GM19455 (cell line): Measurements from ENCODE around the gene MTCH1.
"Not testable (repeated sequence)": the region's sequence is repeated elsewhere in the genome, so short reads cannot be mapped to it uniquely, and the experiment has no call there.

Experiments
- ATAC-seq: cut with Tn5 transposase; IDR thresholded peaks from one replicate; pipeline ENCODE4 v1.9.1; 2021; ENCODE audit not compliant: unreplicated experiment

Gene MTCH1

DNA sequence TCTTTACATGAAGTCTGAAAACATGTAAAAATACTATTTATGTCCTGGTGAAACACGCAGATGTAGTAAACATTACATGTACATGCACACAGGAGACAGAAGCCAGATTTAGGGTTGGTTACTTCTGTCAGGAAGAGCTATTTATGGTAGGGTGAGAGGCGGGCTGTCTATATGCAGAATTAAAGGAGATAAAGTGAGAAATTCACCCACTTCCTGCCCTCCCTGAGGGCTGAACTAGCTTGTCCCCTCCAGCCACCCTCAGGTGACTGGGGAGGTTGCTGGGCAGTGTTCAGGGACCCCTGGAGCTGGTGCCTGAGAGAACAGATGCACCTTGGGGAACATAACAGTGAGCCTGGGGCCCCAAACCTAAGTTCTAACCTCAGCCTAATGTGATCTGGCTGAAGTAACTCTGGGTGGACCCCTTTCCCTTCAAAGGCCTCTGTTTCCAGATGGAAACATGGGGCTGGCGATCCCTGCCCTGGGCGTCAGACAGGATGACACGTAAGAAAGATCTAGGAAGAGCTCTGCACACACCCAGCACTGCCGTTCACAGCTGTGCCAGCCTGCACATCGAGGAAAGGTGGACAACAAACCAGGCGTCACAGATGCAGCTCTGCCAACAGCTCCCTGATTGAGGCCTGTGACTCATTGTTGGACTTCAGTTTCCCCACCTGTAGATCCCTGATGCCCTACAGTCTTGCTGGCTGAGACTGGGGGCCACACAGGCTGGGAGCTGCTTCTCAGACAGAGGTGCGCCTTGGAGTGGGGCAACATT is 30.1 kb downstream of the MTCH1 start:
- no peak for ATAC-seq

DNA sequence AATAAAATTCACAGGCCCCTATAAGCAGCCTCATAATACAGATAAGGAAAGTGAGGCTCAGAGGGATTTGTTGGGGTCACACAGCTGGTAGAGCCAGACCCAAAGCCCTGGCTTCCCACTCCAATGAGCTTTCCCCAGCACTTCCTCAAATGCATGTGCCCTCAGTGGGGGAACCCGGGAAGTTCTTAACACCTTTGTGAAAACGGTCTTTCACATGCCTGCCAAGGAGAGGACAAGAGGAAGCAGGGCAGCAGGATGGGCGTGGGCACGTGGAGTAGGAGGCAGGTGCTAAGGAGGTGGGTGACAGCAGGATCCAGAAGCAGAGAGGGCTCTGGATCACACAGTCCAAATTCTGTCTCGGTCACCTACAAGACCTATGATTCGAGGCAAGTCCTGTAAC is 30.9 kb downstream of the MTCH1 start:
- no peak for ATAC-seq

DNA sequence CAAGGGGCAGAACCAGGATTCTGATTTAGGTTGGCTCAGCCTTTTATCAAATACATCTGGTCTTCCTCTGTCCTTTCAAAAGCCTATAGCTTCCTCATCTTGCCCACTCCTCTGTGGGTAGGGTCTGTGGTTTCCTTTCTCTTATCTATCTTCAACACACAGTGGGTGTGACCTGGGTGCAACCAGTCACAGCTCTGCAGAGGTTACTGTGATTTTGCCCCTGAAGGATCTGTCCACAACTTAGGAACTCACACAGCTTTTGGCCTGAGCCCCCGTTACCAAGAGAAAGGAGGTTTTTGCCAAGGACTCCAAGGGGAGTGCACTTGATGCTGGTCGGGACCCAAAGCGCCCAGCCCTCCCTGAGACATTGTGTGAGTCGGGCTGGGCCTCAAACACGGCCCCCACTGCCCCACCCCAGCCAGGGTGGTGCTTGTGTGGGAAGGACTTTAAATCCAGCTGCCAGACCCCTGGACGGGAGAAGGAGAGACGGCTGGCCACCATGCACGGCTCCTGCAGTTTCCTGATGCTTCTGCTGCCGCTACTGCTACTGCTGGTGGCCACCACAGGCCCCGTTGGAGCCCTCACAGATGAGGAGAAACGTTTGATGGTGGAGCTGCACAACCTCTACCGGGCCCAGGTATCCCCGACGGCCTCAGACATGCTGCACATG is 31.6 kb downstream of the MTCH1 start, which contains the start of gene PI16:
Gene PI16 (plus strand): TSS at position 477 of the 670 bp plus-strand sequence. CDS start 23 bp downstream, at position 500.
- ATAC-seq: no peak

DNA sequence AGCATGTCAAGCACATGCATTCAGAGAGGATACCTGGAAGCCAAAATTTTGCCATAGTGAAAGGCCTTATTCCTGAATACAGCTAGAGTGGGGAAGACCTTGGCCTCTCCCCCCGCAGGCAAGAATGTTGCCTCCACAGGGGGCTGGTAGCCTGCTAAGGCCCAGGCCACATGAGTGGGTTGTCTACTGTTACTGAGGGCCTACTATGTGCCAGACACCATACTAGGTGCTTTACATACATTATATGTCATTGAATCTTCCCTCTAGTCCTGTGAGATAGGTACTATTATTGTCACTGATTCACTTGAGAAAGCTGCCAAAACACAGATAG is 32.1 kb downstream of the MTCH1 start:
- ATAC-seq: no peak

DNA sequence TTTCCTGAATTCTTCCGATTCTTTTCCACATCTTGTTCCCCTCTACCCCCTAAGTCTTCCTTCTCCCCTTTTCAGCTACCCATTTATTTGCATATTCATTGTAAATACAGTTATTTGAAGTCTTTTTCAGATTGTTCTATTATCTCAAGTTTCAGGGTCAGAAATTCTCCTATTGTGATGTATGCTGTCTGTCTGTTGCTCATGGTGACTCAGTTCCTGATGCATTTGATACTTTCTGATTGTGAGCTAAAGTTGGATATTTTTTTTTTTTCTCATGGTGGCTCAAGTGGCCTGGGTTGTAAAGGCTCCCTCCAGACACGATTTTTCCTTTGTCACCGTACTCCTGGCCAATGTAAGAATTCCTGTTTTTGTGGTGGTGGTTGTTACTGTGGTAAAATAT is 36.4 kb downstream of the MTCH1 start:
- ATAC-seq: no peak

DNA sequence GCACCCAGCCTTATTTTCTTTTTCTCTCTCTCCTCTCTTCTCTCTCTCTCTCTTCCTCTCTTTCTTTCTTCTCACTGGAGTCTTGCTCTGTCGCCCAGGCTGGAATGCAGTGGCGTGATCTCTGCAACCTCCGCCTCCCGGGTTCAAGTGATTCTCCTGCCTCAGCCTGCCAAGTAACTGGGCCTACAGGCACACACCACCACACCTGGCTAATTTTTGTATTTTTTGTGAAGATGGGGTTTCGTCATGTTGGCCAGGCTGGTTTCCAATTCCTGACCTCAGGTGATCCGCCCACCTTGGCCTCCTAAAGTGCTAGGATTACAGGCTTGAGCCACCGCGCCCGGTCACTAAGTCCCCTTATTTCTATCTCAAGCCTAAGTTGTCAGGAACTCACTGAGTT is 36.9 kb downstream of the MTCH1 start:
- not testable (repeated sequence) for ATAC-seq

DNA sequence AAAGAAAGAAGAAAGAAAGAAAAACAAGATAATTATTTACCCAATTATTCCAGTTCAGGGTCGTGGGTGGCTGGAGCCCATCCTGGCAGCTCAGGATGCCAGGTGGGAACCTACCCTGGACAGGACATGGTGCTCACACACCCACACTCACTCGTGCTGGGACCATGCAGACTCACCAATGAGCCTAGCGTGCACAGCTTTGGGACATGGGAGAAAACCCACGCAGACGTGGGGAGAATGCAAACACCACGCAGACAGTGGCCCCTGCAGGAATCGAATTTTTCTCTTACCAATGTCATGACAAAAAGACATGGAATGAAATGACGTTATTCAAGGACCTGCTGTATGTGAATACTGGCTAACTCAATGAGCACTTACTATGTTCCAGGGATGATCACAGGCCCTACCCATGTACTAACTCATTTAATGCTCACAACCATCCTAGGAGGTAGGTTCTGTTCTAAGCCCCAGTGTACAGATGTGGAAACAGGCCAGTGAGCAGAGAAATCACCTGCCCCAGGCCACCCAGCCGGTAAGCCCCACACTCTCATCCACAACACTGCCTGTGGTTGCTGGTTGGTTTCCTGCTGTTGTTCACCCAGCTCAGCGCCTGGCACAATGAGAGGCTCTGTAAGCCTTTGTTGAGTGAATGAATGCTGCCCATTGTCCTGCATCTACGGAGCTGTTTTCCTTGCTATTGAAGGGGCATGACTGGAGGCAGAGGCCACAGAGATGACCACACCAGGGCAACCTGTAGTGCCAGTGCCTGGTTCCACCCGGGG is 38.2 kb downstream of the MTCH1 start:
- no peak for ATAC-seq

DNA sequence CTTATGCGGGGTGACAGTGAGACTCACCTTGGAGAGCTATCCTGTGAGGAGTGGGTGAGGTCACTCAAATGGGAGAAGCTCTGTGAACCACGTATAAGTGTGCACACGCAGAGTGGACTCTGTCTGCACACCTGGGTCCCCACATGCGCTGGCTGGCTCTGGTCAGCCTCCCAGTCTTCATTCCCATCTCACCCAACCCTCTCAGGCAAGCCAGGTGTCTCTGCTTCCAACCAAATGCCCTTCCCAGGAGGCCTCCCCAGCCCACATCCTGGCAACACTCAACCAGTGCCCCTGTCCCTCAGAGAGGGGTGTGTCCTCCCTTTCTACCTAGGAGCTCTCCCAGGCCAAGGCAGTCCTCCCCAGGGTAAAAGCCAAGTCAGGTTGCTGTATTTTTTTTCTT is 39.5 kb downstream of the MTCH1 start:
- no peak for ATAC-seq

DNA sequence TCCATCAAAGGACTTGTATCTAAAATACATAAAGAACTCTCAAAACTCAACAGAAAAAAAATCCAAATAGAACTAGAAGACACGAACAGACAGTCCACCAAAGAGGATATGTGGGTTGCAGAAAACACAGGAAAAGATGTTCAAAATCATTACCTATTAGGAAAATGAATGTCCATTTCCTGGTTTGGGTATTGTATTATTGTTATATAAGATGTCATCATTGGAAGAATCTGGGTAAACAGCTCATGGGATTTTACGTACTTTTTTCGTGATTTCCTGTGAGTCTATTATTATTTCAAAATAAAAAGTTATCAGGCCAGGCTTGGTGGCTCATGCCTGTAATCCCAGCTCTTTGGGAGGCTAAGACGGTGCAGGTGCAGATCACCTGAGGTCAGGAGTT is 40.7 kb downstream of the MTCH1 start:
- ATAC-seq: no peak

DNA sequence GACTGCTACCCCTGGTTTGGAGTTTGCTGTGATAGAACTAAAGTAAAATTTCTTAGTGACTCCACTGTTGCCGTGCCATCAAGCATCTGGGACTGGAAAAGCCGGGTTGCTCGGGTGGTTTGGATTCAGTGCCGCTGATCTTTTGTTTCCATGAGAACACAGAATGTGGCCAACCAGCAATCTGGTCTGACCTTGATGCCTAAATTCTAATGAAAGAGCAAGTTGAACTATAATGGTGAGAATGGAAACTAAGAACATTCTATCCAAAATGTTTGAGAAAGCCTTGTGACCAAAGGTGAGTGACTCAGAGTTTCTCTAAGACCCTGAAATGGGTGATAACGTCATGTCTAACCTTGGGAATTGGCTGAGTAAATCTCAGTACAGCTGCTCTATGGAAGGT is 41.3 kb downstream of the MTCH1 start:
- ATAC-seq: no peak

DNA sequence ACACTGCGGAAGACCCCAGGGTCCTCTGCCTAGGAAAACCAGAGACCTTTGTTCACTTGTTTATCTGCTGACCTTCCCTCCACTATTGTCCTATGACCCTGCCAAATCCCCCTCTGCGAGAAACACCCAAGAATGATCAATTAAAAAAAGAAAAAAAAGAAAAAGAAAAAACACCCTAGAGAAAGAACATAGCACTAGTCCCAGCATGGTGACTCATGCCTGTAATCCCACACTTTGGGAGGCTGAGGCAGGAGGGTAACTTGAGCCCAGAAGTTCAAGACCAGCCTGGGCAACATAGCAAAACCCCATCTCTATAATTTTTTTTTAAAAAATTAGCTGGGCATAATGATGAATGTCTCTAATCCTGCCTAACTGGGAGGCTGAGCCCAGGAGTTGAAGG is 43.7 kb downstream of the MTCH1 start:
- not testable (repeated sequence) for ATAC-seq

DNA sequence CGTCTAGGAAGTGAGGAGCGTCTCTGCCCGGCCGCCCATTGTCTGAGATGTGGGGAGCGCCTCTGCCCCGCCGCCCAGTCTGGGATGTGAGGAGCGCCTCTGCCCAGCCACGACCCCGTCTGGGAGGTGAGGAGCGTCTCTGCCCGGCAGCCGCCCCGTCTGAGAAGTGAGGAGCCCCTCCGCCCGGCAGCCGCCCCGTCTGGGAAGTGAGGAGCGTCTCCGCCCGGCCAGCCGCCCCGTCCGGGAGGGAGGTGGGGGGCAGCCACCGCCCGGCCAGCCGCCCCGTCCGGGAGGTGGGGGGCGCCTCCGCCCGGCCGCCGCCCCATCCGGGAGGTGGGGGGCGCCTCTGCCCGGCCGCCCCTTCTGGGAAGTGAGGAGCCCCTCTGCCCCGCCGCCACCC is 44.4 kb downstream of the MTCH1 start:
- ATAC-seq: not testable (repeated sequence)

DNA sequence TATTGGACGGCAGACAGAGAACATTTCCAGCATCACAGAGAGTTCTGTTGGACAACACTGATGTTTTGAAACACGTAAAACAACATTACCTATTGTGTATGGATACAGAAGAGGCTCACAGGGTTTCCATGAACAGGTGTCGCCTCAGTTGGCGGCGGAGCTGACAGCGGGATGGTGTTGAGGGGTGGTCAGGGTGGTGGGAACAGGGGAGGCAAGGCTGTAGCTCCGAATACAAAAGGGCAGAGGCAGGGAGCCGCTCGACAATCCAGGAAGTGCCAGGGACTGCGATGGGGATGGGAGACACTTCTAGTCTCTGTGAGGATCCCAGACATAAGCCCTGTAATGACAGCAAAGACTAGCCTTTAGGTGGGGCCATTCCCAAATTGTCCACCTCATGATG is 46.0 kb downstream of the MTCH1 start:
- no peak for ATAC-seq

DNA sequence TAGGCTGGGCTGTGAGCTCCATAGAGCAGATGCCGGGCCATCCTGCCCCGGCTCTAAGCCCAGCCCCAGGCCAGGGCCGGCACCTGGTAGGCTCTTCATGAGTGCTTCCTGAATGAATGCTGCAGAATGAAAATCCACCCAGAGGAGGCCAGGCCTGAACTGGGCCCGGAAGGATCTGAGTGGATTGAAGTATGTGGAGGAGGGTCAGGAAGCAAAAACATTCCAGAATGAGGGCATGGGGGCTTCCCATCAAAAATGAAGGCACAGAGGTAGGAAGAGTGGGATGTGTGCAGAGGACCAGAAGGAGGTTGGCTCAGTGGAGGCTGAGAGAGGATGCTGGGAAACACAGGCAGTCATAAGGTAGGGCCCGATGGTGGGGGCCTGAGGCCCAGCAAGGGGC is 47.0 kb downstream of the MTCH1 start:
- ATAC-seq: not testable (repeated sequence)

DNA sequence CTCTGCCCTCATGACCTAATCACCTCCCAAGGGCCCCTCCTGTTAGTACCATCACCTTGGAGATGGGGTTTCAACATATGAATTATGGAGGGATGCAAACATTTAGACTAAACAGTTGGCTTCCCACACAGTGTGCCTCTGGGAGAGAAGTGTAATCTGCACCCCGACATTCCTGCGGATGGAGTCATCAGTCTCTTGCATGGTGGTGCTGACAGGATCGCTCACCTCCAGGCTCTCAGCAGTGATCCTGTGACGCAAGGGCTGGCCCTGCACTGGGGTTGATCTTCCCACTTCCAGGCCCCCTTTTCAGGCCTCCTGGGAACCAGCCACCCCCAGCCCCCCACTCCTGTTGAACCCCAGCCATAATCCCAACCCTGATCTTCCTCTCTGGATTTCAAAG is 47.5 kb downstream of the MTCH1 start:
- ATAC-seq: no peak

DNA sequence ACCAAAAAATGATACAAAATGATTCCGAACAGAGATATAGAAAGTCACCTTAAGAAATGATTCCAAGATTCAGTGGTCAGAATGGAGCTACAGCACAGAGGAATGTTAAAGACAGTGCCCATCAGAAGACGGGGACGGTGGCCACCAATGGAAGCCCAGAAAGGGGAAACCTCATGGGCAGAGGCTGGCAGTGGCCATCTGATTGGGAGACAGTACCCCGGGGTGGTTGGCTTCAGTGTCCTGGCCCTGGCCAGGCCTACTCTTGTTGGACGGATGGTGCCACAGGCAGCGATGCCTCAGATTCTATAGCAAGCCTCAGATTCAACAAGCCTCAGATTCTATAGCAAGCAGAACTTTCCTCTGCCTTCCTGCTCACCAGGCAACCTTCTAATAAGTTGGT is 48.1 kb downstream of the MTCH1 start:
- no peak for ATAC-seq

DNA sequence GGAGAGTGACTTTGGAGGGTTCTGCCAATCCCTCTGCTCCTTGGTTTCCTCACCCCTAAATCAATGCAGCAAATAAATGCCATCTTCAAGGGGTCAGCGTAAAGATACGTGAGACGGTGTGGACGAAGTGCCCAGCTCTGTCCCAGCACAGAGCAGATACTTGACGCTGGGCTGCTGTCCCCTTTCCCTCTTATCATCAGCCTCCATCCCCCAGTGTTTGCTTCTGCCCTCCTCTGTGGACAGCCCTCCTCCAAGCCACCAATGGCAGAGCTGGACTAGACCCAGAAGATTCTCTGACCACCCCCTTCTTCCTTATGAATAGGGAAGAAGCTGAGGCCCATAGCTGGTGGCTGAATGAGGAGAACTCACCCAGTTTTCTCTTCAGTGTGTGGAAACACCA is 49.2 kb downstream of the MTCH1 start:
- no peak for ATAC-seq

DNA sequence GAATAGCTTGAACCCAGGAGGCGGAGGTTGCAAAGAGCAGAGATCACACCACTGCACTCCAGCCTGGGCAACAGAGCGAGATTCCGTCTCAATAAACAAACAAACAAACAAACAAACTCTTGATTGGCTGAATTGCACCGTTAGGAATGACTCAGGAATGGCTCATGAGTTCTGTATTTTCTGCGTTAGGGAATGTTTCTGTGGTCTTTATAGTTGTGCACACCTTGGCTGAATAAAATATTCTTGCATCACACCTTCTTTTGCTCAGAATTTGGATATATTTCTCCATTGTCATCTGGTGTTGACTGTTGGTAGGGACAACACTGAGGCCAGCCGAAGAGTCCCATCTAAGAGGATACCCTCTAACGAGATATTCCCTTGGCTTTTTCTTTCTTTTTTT is 51.1 kb downstream of the MTCH1 start:
- no peak for ATAC-seq

DNA sequence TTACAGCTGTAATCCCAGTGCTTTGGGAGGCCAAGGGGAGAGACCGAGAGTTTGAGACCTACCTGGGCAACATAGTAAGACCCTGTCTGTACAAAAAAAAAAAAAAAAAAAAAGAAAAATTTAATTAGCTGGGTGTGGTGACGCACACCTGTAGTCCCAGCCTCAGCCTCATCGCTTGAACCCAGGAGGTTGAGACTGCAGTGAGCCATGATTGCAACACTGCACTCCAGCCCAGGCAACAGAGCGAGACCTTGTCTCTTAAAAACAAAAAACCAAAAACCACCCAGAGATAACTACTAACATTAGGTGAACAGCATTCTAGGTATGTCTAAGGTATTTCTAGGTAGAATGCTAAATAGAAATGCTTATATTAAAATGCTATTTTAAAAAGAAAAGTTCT is 52.5 kb downstream of the MTCH1 start:
- ATAC-seq: no peak

DNA sequence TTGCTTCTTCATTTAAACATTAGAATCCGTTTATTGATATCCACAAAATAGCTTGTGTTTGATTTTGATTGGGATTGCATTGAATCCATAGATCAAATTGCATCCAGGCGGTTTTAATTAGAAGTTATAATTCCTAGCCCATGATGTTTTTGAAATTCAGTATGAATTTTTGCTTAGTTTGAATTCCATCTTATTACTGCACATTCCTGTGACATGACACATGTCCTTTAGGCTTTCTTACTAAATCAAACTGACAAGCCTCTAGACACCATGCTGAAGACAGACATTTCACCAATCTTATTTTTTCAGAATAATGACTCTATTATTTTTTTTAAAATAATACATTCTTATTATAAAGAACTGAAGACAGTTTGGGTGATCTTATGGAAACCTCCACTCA is 52.9 kb downstream of the MTCH1 start:
- ATAC-seq: no peak

DNA sequence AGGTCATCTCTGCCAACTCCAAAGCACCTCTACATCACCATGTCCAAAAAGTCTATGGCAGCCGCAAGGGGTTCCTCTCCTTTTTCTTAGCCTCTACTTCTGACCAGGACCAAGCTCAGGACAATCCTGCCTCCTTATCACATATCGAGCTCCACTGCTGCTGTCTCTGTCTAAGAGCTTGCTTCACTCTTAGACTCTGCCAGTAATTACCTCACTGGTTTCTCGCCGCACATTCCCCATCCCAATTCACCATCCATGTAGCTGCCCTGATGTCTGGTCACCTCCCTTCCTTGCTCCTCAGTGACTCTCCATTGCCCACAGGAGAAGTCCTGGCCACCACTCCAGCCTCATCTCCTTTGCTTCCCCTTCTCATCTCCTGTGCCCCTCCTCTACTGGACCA is 55.5 kb downstream of the MTCH1 start:
- no peak for ATAC-seq

DNA sequence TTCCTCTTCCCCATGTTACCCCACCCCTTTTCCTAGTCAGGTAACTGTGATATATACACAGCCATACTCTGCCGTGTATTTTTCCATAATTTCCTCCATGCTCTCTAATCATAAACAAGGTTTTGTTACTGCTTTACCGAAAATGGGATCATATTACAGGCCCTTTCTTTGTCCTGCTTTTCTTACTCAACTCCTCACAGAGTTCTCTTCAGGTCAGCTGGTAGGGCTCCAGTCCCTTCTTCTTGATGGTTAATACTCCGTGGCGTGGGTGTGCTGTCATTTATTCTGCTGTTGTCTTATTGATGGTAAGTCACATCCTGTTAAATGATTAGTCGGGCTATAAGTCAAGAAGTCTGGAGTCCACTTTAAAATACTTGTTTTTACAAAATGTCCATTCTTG is 56.4 kb downstream of the MTCH1 start:
- ATAC-seq: no peak
